ENCODE results near the gene TMEM14C. TPM values are rescaled to one million over a fixed set of nuclear protein-coding genes. Genes with fewer than 3 reads are reported as not detected.

Gene TMEM14C
- total and polyA plus RNA-seq, 2 experiments from 2014 or later: 123 to 232 TPM

- no peak for TF ChIP-seq ZNF462 (CRISPR knock-in tag; IDR thresholded peaks at IDR 0.05)
These were observed 46.5 kb upstream of the TMEM14C start (continued) for GRCh38 chr6:10676403-10676802.

- Histone ChIP-seq H3K9me2 (ENCODE audit: insufficient read depth) (peaks cover under 1% of the 10 kb centered on the region; the same call in 1 of the 2 replicates), H3K4me3 (no peak overlapping the region), H2AFZ (no peak overlapping the region), H4K20me1 (replicated peaks; ENCODE audit: insufficient read depth) (no peaks in the 10 kb centered on the region), H3K36me3 (ENCODE audit: insufficient read depth) (peaks cover 9% of the 10 kb centered on the region; the same call in 1 of the 2 replicates), H3F3A (replicated peaks; ENCODE audit: low read depth) (no peaks in the 10 kb centered on the region), H3K4me2 (no peak overlapping the region), H3K79me2 (replicated peaks; ENCODE audit: insufficient read depth) (no peaks in the 10 kb centered on the region), H3K27ac (ENCODE audit: low read depth) (no peak overlapping the region), H3K27me3 (ENCODE audit: insufficient read depth) (no peaks in the 10 kb centered on the region), H3K4me1 (ENCODE audit: insufficient read depth) (no peaks in the 10 kb centered on the region)
- DNase-seq (ENCODE audit: low spot score) (no peak), ATAC-seq (no peak)
- Mint-ChIP-seq H3K9me3 (peaks cover 8% of the 10 kb centered on the region; the same call in 1 of the 3 replicates), H3K27ac (no peak overlapping the region), H3K36me3 (ENCODE audit: low read depth) (peaks cover 4% of the 10 kb centered on the region; the same call in 1 of the 3 replicates), H3K4me1 (no peaks in the 10 kb centered on the region; the same call in 2 of the 3 replicates), H3K4me3 (no peak overlapping the region), H3K27me3 (ENCODE audit: insufficient read depth, low read depth, poor library complexity) (no peaks in the 10 kb centered on the region)
- no peak for TF ChIP-seq JUNB (IDR thresholded peaks at IDR 0.05; ENCODE audit: unreplicated experiment)
- TF ChIP-seq NANOG (IDR thresholded peaks at IDR 0.05; ENCODE audit: borderline replicate concordance): no peak
- no peak for TF ChIP-seq ETS1 (IDR thresholded peaks at IDR 0.05)
- TF ChIP-seq EZH2 (IDR thresholded peaks at IDR 0.05; ENCODE audit: low read depth, unreplicated experiment): no peak
- TF ChIP-seq CTCF (conservative IDR thresholded peaks at IDR 0.05; ENCODE audit: low read depth in 2 of 2): no peak
- TF ChIP-seq EZH2phosphoT487 (IDR thresholded peaks at IDR 0.05; ENCODE audit: unreplicated experiment): no peak
- TF ChIP-seq ZNF331 (CRISPR knock-in tag; IDR thresholded peaks at IDR 0.05; ENCODE audit: low read depth): no peak
- TF ChIP-seq STAT1 (IDR thresholded peaks at IDR 0.05; ENCODE audit: unreplicated experiment): no peak
- no peak for TF ChIP-seq POLR2AphosphoS5 (IDR thresholded peaks at IDR 0.05; ENCODE audit: low read depth)
- no peak for TF ChIP-seq CREB1 (CRISPR knock-in tag; IDR thresholded peaks at IDR 0.05; ENCODE audit: low read depth)
- no peak for TF ChIP-seq REST (IDR thresholded peaks at IDR 0.05; ENCODE audit: unreplicated experiment)
These were observed 44.4 kb upstream of the TMEM14C start for GRCh38 chr6:10678456-10678855.

Measured in GM23338 (cell line).